CD1c-positive myeloid dendritic cell (primary cell): Measurements from ENCODE around the gene RBFOX1.

Source experiments
- DNase-seq: peaks from one replicate; pipeline ENCODE4 v3.0.0-alpha.2; 2016; ENCODE audit errors: extremely low spot score

The RBFOX1 gene

DNA sequence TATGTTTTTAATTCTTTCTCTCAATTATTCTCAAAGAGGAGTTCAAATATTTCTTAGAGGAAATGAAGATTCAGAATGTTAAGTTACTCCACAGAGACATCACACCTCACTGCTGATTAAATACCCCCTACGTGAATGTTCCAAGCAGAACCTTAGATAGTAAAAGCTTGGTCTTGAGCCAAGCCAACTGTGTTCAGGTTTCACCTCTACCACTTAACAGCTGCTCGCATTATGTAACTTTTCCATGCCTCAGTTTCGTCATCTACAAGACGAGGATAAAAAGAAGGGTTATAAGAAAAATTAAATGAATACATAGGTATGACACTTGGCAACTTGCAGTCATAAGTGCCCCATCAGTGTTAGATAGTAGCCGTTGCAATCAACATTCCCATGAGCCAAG lies 356.2 kb downstream of the RBFOX1 start:
- DNase-seq = no peak

DNA sequence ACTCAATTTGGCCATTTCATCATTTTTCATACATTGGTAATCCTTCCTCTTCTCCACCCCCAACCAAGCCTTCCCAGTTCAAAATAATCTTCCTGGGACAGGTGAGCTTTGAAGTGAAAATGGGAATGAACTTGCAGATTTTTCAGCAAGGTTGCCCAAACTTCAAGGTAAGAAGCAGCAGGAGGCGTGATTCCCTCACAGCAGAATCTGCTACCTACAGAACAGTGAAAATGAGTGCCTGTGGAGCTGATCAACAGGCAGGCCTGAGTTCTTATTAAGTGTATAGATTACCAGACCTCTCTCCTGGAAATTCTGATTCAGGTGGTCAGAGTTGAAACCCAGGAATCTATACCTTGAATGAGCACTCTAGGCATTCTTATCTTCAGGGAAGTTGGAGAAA lies 356.6 kb downstream of the RBFOX1 start:
- no peak for DNase-seq

DNA sequence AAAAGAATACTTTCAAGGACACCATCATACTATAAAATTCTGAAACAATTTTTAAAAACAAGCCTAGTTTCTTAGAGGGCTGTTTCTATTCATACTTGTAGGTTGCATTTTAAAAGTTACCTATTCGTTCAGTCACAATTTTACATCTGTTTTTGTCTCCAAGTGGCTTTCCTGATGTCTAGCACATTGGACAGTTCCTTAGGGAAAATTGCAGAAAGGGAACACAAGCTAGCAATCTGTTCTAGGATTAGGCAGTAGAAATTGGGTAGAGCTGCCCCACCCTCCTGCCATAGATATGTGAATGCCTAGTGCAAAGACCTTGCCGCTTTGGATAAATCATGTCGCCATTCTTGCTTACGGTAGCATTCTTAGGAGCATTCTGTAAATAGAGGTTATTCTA lies 358.9 kb downstream of the RBFOX1 start:
- DNase-seq = no peak

DNA sequence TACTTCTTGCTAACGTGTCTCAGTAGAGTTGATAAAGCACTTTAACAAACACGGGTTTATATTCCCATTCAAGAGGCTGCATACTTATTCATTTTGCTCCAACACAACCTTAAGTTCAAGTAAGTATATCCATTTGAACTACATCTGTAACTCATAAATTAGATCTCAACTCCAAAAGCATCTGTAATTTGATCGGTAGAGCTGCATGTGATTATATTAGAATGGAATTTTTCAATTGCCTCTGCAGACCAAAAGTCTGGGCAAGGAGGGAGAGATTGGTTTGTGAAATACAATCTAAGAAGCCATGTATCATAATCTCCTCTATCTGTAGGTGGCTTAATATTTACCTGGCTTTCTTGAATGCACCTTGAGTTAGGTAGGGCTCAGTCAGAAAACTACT lies 371.0 kb downstream of the RBFOX1 start:
- DNase-seq = no peak

DNA sequence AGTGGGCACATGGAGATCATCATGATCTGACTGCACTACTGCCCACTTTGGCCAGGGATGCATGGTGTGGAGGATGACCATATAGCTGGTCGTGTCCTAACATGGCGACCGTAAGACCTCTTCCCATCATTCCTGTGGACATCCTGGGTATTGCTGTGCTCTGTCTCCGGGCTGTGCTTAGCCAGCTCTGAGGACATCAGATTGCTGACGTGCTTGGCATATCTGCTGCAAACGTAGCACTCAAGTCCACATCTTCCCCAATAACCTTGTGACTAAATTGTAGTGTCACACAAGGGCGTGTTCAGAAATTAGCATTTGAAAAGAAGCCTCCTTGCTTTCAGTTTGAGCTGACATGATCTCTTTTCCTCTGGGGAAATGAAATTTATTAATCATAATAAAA lies 373.2 kb downstream of the RBFOX1 start:
- DNase-seq = no peak

DNA sequence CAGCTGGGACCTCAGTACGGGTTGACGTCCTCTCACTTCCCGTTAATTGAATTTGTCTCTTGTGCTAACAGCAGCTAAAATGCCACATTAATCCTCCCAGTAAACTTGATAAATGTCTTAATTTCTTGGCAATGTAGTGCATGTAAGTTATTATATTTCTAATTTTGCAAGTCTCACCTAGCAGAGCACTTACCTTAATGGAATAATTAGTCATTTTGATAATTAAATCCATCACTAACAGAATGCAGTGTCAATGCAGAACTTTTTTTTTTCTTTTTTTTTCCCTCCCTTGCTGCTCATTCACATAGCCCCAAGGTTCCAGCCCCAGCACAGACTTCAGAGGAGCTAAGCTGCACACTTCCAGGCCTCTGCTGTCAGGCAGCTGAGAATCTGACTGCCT lies 376.5 kb downstream of the RBFOX1 start:
- no peak for DNase-seq

DNA sequence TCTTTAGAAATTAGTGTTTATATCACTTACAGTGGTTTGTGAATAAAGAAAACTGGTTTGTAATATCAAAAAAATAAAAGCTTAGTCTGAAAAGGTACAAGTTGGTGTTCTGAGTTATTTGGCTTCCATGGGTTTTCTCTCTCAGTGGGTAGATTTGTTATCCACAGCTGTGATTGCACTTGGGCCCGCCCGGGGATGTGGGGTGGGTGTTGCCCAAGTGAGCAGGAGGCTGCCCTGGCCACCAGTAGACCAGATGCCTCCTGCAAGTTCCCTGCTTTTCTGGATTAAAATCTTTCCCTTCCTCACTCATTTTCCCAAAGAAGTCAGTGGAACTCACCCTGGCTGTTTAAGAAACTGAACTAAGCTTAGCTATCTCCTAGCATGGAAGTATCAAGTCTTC lies 380.6 kb downstream of the RBFOX1 start:
- DNase-seq = no peak

DNA sequence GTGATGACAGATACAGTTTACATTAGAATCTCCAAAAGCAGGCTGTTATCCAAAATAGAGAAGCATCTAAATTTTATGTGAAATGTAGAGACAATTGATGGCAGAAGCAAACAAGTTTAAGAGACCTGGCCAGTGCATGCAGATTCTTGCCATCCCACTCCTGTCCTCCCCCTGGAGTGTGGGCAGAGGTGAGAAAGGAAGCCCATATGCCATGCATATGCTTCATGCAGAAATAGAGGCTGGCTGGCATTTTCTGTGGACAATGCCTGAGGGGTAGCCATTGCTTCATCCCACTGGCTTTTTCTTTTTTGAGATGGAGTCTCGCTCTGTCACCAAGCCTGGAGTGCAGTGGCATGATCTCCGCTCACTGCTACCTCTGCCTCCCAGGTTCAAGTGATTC lies 382.1 kb downstream of the RBFOX1 start:
- no peak for DNase-seq

DNA sequence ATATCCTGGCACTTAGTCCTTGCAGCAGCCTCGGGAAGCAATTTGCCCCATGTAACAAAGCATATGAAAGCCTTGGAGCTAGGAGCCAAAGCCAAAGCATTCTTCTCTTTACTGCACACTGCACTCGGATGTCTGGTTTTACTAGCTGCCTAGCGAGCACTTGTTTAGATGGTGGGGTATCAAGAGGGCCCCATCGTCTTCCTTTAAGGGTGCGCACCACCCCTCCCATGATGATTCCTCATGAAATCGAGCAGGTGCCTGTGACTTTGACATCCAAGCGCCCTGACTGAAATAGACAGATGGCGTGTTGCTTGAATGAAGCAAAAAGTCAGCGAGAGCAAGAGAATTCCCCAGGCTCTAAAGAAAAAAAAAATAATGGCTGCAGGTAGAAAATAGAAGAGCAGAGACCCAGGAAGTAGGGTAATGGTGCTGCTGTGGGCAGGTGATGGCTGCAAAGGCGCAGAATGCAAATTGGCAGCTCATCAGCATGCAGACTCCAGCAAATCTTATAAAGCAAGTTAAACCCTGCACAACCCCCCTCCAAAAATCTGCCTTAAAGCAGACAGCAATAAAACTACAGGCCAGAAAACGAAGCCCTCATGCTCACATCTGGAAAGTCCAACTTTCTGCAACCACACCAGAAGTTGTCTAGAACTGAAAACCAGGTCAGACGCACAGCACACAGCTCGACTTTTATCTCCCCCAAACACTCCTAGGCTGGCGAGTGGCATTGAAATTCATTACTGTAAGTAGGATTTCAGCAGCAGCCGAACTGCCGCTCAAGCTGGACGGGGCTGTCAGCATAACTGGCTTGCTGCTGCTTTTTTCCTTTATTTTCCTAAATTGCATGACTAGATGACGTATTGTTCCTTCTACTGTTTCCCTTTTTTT lies 384.3 kb downstream of the RBFOX1 start:
- DNase-seq = no peak

DNA sequence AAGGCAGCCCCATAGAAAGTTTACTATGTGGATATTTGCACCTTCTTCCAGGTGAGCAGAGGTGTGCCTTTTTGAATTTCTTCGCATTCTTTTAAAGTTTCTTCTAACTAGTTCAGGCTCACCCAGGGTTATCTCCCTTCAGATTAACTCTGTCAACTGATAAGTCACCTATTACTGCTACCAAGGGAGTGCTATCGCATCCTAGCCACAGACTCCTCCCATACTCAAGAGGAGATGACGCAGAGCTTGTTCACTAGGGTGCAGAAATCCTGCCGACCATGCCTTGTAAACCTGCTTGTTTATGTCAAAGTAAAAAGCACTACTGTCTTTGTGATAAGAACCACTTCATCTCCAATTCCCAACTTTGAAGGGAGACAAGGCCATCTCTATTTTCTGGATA lies 390.1 kb downstream of the RBFOX1 start:
- no peak for DNase-seq

DNA sequence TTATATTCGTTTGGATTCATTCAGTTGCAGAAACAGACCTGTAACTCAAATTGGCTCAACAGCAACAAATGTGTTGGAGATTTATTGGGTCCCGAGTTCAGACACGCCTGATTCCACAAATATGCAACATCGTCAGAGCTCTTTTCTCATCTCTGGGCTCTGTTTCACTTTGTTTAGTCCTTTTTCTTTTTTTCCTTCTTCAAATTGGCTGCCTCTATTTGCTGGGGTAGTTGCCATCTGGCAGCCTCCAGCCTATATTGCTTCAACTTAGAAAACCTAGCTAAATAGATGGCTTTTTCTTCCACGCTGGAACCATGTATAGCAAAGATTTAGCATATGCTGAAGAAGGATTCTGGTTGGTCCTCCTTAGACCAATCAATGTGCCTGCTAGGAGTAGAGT lies 398.5 kb downstream of the RBFOX1 start:
- no peak for DNase-seq

DNA sequence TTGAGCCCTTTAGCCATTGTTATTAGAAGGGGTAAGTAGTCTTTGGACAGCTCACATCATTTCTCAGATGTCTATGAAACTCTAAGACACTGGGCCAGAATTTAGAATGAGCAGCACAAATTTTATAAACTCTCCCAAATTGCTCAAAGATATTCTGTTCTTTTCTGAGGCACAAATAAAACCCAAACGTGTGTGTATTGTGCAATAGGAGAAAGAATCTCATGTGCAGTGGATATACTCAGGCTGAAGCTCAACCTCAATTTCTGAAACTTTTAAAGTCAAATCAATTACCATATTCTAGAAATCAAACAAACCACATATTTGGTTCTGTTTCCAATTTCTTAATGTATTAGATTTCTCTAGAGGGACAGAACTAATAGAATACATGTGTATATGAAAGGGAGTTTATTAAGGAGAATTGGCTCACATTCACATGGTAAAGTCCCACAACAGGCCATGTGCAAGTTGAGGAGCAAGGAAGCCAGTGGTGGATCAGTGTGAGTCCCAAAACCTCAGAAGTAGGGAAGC lies 403.6 kb downstream of the RBFOX1 start:
- no peak for DNase-seq

DNA sequence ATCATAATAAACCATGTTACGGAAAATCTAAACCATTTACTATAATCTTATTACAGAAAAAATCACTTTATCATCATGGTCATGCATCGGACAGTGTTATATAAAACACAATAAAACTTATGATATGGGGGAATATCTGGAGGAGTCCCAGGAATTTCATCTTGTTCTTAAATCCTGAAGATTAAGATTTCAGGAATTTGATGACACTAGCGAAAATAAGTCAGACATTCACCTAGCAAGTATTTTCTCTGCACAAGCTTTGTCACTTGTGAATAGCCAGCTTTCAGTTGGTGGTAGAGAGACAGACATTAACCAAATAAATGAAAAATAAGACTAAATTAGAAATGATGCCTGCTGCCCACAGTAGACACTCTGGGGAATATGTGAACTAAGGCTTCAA lies 410.0 kb downstream of the RBFOX1 start:
- no peak for DNase-seq

DNA sequence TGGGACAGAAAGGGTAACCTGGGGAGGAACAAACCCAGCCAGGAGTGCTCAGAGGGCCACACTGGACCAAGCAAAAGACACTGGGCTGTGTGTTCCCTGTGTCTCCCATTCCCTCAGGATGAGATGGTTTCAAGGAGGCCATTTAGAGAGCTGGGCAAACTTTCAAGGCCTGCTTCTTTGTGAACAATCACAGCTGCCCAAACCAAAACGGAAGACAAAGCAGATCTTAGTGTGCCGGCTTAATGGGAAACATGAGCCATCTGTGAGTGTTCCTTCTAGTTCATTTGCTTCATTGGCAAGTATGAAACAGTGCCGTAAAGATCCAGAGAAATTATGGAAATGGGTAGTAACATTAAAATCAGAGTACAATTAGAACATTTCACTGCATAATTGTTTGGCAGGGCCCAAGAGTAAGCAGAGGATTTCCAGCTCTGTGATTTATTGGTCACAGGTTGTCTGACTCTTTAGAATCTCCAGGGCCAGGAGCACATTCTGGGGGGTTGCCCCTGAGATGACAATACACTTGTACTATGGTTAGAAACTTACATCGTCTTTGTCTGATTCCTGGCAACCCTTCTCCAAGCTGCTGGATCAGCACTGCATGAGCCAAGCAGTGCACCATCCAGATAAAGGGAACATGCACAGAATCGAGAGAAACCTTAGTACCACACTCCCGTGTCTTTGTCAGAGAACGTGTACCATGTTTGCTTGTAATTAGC lies 412.1 kb downstream of the RBFOX1 start:
- no peak for DNase-seq

DNA sequence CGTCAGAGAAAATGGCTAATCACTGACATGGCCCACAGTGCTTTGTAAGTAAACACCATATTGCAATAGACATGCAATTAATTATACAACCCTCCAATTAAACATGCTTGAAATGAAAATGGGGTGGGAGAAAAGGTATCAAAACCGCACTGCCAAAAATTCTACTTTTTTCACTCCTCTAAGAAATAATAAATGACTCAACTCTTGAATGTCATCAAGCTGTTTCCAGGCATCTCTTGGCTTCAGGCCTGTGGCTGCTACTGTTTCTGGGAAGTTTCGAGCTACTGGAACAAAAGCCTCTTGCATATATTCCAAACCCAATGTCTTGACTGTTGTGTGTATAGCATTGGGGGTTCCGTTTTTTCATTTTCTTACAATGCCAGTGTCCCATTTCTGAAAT lies 412.6 kb downstream of the RBFOX1 start:
- no peak for DNase-seq

DNA sequence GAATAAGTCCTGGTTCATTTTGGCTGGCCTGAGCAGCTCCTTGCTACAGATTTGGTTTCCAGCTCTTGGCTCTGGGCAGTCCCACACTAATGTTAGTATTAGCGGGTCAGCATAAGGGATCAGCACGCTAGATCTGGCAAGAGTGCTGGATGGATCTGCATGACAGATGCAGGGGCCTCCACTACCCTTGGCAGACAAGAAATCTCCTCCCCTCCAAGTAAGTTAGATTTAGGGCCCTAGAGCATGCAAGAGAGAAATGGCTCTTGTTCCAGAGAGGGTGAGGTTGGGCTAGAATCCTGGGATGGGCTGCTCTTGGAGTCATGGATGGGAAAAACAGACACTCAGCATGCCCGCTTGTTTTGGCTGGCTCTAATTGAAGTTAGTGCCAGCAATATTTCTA lies 414.3 kb downstream of the RBFOX1 start:
- DNase-seq = no peak

DNA sequence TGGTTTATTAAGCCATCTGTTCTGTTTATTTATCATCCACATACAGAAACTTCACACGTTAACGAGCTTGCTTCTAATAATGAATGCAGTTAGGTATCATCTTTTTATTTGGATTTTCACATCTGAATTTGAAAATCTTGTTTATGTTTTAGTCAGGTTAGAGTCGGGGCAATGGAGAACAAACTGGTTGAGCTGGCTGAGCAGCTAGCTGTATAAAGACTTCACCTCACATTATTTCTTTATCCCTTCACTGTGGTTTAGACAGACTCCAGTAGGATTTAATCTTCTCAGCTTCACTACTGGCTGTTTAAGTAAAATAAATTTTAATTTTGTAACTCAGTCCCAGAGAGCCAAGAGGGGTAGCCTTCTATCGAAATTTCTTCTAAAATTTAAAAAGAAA lies 415.9 kb downstream of the RBFOX1 start:
- no peak for DNase-seq

DNA sequence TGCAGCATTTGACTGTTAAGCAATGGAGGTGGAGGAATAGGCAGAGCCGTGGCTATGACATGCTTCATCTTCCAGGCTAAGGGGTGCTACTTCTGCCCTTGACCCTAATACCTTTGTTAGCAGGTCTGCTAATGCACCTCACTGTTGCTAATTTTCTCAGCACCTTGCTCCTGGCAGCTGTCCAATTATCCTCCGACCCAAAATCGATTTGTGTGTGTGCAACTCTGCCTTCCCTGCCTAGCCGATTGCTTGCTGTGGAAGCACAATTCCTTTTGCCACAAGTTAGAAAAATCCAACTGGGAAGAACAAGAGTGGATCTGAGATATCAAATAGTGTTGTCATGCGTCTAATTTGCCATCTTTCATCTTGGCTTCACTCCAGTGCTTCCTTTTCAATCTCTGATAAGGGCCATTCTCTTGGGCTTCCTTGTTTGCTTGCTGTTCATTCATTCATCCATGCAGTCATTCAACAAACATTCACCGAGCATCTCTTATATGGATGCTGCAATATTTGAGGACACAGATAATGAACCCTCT lies 422.8 kb downstream of the RBFOX1 start:
- no peak for DNase-seq
